OCI-LY3 (cell line): ENCODE results near the gene CHAD.

Experiments
- H2AFZ ChIP-seq: fragments of 200-600, 300-600 bp; shearing (Covaris generic); 2 replicates; pipeline ENCODE4 v1.6.0; 2014; ENCODE audit warnings: antibody characterized with exemption, low read depth, low read length
- H3K27ac ChIP-seq: fragments of 200-600, 300-600 bp; sonication (generic); 2 replicates; pipeline ENCODE4 v1.5.1; 2014; ENCODE audit warnings: mild to moderate bottlenecking, low read length, moderate library complexity, mixed read lengths
- H3K27me3 ChIP-seq: fragments of 200-600, 300-600 bp; sonication (generic); 2 replicates; pipeline ENCODE4 v1.6.1; 2014; ENCODE audit warnings: low read depth, low read length, mixed read lengths
- H3K36me3 ChIP-seq: fragments of 200-600, 300-600 bp; sonication (generic); replicated peaks from 2 replicates; pipeline ENCODE3; 2014; ENCODE audit warnings: low read depth, low read length, mixed read lengths
- H3K4me1 ChIP-seq: fragments of 300-600, 200-600 bp; sonication (generic); 2 replicates; pipeline ENCODE4 v1.6.1; 2014; ENCODE audit warnings: low read length, mixed read lengths
- H3K4me2 ChIP-seq: fragments of 200-600, 300-600 bp; sonication (generic); 2 replicates; pipeline ENCODE4 v1.6.1; 2014; ENCODE audit warnings: low read length, mixed read lengths
- H3K4me3 ChIP-seq: fragments of 300-600, 200-600 bp; sonication (generic); 2 replicates; pipeline ENCODE4 v1.5.1; 2014; ENCODE audit warnings: antibody characterized with exemption, mild to moderate bottlenecking, low read length, moderate library complexity
- H3K79me2 ChIP-seq: fragments of 300-600, 200-600 bp; shearing (Covaris generic); 2 replicates; pipeline ENCODE4 v1.6.1; 2014; ENCODE audit warnings: mild to moderate bottlenecking, low read length, mixed read lengths
- H3K9ac ChIP-seq: fragments of 300-600, 200-600 bp; shearing (Covaris generic); 2 replicates; pipeline ENCODE4 v1.6.0; 2014; ENCODE audit warnings: mild to moderate bottlenecking, low read length, moderate library complexity
- H3K9me3 ChIP-seq: fragments of 200-600, 300-600 bp; shearing (Covaris generic); 2 replicates; pipeline ENCODE4 v1.6.1; 2014; ENCODE audit warnings: low read length, mixed read lengths; ENCODE audit not compliant: insufficient read depth
- H4K20me1 ChIP-seq: fragments of 200-600, 300-600 bp; sonication (generic); 2 replicates; pipeline ENCODE4 v1.6.1; 2016; ENCODE audit warnings: low read length, mixed read lengths; ENCODE audit not compliant: insufficient read depth
- EZH2phosphoT487 ChIP-seq: fragments of 200-600 bp; shearing (Covaris generic); IDR thresholded peaks from 2 replicates; pipeline ENCODE4 v1.6.1; 2018; ENCODE audit warnings: antibody characterized with exemption, mixed run types, low read depth
- TF ChIP-seq, protein P1 (sequence below): fragments of 200-600, 300-600 bp; sonication (generic); IDR thresholded peaks from 2 replicates; pipeline ENCODE4 v1.5.1; 2014; ENCODE audit warnings: antibody characterized with exemption, low read length, low read depth

Gene CHAD

DNA sequence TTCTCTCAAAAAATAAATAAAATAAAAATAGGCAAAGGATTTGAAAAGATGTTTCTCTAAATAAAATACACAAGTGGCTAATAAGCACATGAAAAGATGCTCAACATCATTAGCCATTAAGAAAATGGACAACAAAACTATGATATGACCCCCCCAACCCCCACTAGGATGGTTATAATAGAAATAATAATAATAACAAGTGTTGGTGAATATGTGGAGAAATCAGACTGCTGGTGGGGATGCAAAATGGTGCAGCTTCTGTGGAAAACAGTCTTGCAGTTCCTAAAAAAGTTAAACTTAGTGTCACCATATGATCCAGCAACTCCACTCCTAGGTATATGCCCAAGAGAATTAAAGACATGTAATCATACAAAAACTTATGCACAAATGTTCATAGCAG lies 30.6 kb upstream of the CHAD start:
- Histone ChIP-seq H3K4me1 (no peaks in the 10 kb centered on the region), H3K27me3 (0 out of 2 replicates have a peak, but pooled peaks cover 3% of the 10 kb centered on the region), H3K27ac (no peak overlapping the region), H3K4me3 (no peak overlapping the region), H2AFZ (no peak overlapping the region), H4K20me1 (no peaks in the 10 kb centered on the region), H3K36me3 (no peaks in the 10 kb centered on the region), H3K79me2 (no peaks in the 10 kb centered on the region), H3K4me2 (no peak overlapping the region), H3K9me3 (no peaks in the 10 kb centered on the region), H3K9ac (no peak overlapping the region)
- TF ChIP-seq EZH2phosphoT487 = no peak
- TF ChIP-seq, protein P1, sequence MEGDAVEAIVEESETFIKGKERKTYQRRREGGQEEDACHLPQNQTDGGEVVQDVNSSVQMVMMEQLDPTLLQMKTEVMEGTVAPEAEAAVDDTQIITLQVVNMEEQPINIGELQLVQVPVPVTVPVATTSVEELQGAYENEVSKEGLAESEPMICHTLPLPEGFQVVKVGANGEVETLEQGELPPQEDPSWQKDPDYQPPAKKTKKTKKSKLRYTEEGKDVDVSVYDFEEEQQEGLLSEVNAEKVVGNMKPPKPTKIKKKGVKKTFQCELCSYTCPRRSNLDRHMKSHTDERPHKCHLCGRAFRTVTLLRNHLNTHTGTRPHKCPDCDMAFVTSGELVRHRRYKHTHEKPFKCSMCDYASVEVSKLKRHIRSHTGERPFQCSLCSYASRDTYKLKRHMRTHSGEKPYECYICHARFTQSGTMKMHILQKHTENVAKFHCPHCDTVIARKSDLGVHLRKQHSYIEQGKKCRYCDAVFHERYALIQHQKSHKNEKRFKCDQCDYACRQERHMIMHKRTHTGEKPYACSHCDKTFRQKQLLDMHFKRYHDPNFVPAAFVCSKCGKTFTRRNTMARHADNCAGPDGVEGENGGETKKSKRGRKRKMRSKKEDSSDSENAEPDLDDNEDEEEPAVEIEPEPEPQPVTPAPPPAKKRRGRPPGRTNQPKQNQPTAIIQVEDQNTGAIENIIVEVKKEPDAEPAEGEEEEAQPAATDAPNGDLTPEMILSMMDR = no peak

DNA sequence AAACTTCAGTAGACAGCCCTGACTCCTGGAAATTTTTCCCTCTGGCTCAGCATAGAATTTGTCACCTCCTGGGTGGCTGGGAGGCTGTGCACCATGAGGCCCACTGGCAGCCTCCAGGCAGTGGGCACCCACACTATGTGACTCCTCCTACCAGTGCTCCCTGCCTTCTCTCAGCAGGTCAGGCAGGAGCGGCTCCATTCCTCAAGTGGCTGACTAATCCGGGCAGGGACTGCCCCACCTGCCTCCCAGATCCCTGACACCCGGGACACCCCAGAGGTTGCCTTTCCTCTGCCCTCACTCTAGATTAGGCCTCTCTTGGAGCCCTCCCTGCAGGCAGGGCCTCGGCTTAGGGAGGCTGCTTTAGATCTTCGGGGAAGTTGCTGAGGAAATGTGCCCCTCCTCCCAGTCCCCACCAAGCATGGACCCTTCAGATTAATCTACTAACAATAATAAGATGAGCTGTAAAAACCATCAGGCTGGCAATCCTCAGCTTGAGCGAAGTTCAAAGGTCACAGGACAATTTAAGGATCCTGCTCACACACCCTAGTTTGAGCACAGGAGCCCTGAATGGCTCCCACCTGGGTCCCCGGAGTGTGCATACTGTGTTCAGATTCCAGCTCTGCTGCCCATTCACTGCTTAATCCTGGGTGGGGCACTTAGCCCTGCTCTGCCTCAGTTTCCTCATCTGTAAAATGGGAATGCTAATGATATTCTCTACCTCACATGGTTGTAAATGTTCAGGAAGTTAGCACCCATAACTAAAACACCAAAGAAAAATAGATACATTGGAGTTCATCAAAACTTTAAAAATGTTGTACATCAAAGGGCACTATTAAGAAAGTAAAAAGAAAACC lies 29.6 kb upstream of the CHAD start:
- H3K4me3 ChIP-seq = no peak overlapping the region
- no peak overlapping the region for H2AFZ ChIP-seq
- 0 out of 2 replicates have a peak, but pooled peaks cover under 1% of the 10 kb centered on the region for H3K27me3 ChIP-seq
- H3K4me2 ChIP-seq = no peak overlapping the region
- TF ChIP-seq, protein P1 = no peak
- no peak for TF ChIP-seq EZH2phosphoT487
- H3K36me3 ChIP-seq = no peaks in the 10 kb centered on the region
- no peaks in the 10 kb centered on the region for H4K20me1 ChIP-seq
- no peak overlapping the region for H3K9ac ChIP-seq
- no peak overlapping the region for H3K27ac ChIP-seq
- H3K4me1 ChIP-seq = no peaks in the 10 kb centered on the region
- no peaks in the 10 kb centered on the region for H3K9me3 ChIP-seq
- H3K79me2 ChIP-seq = no peaks in the 10 kb centered on the region

DNA sequence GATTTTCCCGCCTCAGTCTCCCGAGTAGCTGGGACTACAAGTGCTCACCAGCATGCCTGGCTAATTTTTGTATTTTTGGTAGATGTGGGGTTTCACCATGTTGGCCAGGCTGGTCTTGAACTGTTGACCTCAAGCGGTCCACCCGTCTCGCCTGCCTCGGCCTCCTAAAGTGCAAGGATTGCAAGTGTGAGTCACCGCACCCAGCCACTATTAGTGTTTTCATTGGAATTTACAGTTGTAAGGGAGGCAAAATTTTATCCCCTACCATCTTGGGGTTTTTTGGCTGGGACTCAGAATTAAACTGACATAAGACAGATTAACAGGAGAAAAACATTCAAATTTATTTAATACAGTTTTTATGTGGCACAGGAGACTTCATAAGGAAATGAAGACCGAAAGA lies 27.2 kb upstream of the CHAD start:
- Histone ChIP-seq H4K20me1 (no peaks in the 10 kb centered on the region), H3K4me1 (no peaks in the 10 kb centered on the region), H3K9ac (no peak overlapping the region), H3K27ac (no peak overlapping the region), H3K9me3 (no peaks in the 10 kb centered on the region), H3K4me2 (no peak overlapping the region), H3K79me2 (no peaks in the 10 kb centered on the region), H2AFZ (no peak overlapping the region), H3K36me3 (no peaks in the 10 kb centered on the region), H3K4me3 (no peak overlapping the region), H3K27me3 (no peaks in the 10 kb centered on the region)
- no peak for TF ChIP-seq EZH2phosphoT487
- TF ChIP-seq, protein P1 = no peak

DNA sequence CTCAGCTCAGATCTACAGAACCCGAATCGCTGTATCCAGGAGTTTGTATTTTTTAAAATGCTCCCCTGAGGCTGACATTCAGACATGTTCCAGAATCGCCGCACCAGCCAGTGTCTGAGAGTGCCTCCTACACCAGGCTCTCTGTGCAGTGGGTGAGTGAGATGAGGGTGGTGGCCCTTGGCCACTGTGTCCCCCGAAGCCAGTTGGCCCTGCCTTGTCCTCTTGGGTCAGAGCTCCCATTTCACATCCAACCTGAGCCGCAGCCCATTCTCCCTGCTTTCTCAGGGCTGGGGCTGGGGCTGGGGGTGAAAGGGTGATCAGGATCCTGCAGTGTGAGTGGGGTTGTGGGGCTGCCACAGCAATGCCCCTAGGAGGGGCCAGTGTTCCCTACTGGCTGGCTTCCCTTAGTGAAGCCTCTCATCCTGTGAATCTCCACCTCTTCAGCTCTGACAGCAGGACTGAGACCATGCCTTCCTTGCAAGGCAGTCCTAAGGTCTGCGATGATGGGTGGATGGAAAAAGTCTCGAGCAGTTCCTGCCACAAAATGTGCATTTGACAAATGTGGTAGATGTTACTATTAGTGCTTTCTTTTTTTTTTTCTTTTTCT lies 26.6 kb upstream of the CHAD start:
- Histone ChIP-seq H3K27me3 (no peaks in the 10 kb centered on the region), H3K9ac (no peak overlapping the region), H3K4me2 (no peak overlapping the region), H3K4me3 (no peak overlapping the region), H4K20me1 (no peaks in the 10 kb centered on the region), H3K79me2 (no peaks in the 10 kb centered on the region), H3K36me3 (no peaks in the 10 kb centered on the region), H3K9me3 (no peaks in the 10 kb centered on the region), H3K27ac (no peak overlapping the region), H3K4me1 (no peaks in the 10 kb centered on the region), H2AFZ (no peak overlapping the region)
- TF ChIP-seq EZH2phosphoT487 = no peak
- TF ChIP-seq, protein P1 = no peak
